Measurements from ENCODE around the gene INTS3. TPM values are rescaled to one million over a fixed set of nuclear protein-coding genes. Genes with fewer than 3 reads are reported as not detected.

INTS3 gene
- total and polyA plus RNA-seq, 7 donors = 11.3 to 29.0 (median 22.1) TPM

DNA sequence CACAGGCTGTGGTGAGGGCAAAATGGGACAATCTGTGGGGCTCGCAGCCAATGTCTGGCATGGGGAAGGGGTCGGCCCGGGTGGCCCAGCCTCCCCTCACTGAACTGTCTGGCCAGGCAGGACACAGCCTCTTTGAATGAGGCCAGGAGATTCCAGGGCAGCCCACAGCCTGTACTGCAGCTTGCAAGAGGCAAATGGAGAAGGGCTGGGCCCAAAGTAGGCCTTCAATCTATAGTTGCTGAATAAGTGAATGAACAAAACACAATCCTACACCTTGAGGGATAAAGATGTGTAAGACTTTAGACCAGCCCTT, 70.6 kb downstream of the INTS3 start:
- H3K27ac ChIP-seq = no peak overlapping the region
- intact Hi-C loops (cut with DNase I) = loop anchor here (5.0 to 10.0 kb wide), 3 partner anchors 64 to 146 kb away; partner anchors contain the start of genes DENND4B (in 1 of the 2) and GATAD2B (in 1 of the 2)
- no peaks in the 10 kb centered on the region for H3K27me3 ChIP-seq (ENCODE audit: insufficient read depth in 3 of 3, low read length in 2 of 3)
- no peak for TF ChIP-seq CTCF (IDR thresholded peaks at IDR 0.05)
- H3K4me3 ChIP-seq = no peak overlapping the region
- H3K9me3 ChIP-seq = no peaks in the 10 kb centered on the region
- H3K36me3 ChIP-seq (ENCODE audit: insufficient read depth in 1 of 2, low read depth in 1 of 2) = no peaks in the 10 kb centered on the region
- no peak for ATAC-seq
- H3K4me1 ChIP-seq = no peaks in the 10 kb centered on the region
- DNase-seq = peak in 1 of 2 donors; percentile 27
- 53 to 64% (median 64%) methylated on average over 3 of the region's 3 CpGs for WGBS, 3 donors

DNA sequence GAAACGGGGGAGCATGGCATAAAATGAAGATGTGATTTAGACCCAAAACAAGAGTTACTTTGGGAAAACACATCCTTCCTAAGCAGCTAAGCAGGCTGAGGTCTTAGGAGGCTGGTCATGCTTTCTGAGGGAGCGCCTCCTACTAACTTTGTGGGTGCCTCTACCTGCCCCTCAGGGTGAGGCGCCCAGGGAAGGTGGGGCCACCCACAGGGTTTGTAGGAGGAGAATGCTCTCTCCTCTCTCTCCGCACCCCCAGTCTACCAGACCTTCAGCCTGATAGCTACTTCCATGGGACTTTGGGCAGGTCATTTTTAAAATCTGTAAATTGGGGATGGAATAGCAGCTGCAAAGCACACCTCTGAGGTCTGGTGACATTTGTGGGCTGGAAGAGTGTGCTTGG, 71.2 kb downstream of the INTS3 start:
- TF ChIP-seq CTCF (IDR thresholded peaks at IDR 0.05) = no peak
- H3K27me3 ChIP-seq (ENCODE audit: insufficient read depth in 3 of 3, low read length in 2 of 3) = no peaks in the 10 kb centered on the region
- H3K9me3 ChIP-seq = no peaks in the 10 kb centered on the region
- no peak overlapping the region for H3K27ac ChIP-seq
- WGBS, 3 donors = 82 to 94% (median 89%) methylated on average over 4 of the region's 4 CpGs
- ATAC-seq (no peak), DNase-seq (peak in 1 of 2 donors; percentile 24)
- intact Hi-C loops (cut with DNase I) = loop anchor here (5.0 to 10.0 kb wide), 3 partner anchors 64 to 146 kb away; partner anchors contain the start of genes DENND4B (in 1 of the 2) and GATAD2B (in 1 of the 2)
- H3K4me3 ChIP-seq = no peak overlapping the region
- H3K36me3 ChIP-seq (ENCODE audit: insufficient read depth in 1 of 2, low read depth in 1 of 2) = no peaks in the 10 kb centered on the region
- H3K4me1 ChIP-seq = no peaks in the 10 kb centered on the region

DNA sequence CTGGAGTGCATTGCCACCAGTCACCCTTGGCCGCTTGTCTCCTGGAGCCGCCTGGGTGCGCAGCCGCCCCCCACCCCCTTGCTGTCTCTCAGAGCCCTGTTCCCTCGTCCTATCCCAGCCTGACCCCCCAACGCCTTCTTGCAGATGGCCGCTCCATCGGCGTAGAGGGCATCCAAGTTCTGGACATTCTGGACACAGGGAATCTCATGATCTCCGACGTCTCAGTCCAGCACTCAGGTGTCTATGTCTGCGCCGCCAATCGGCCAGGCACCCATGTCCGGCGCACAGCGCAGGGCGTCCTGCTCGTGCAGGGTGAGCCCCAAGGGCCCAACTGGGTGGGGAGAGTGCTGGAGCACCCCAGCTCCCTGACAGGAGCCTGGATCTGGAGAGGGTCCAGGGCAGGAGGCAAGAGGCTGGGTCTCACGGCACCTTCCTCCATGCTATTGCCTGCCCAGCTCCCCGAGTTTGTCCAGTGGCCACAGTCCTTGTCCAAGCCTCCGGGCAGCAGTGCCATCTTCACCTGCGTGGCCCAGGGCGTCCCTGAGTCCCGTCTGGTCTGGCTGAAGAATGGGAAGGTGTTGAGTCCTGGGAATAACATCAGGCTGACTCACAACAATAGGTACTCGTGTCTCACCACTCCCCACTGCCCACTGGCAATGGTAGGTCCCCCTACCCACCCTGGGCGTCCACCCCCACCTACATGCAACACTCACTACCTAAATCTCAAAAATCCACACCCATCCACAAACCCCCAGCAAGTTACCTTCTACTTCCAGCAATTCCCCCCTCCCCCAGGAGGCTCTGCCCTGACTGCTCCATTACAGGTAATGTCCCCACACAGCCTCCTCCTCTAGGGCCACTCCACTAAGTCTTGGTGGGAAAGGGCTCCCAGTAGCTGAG, 72.0 kb downstream of the INTS3 start:
- no peak for ATAC-seq
- H3K27me3 ChIP-seq (ENCODE audit: insufficient read depth in 3 of 3, low read length in 2 of 3) = no peaks in the 10 kb centered on the region
- H3K4me3 ChIP-seq = no peak overlapping the region
- H3K4me1 ChIP-seq = no peaks in the 10 kb centered on the region
- 89 to 92% (median 90%) methylated on average over 26 to 27 of the region's 27 CpGs for WGBS, 3 donors
- no peak overlapping the region for H3K27ac ChIP-seq
- peak in 1 of 2 donors; percentile 44 for DNase-seq
- H3K36me3 ChIP-seq (ENCODE audit: insufficient read depth in 1 of 2, low read depth in 1 of 2) = no peaks in the 10 kb centered on the region
- no peaks in the 10 kb centered on the region for H3K9me3 ChIP-seq
- no peak for TF ChIP-seq CTCF (IDR thresholded peaks at IDR 0.05)
- intact Hi-C loops (cut with DNase I) = loop anchor here (5.0 to 10.0 kb wide), 4 partner anchors 65 to 465 kb away; partner anchors contain the start of genes DENND4B (in 1 of the 2) and GATAD2B (in 1 of the 2)

DNA sequence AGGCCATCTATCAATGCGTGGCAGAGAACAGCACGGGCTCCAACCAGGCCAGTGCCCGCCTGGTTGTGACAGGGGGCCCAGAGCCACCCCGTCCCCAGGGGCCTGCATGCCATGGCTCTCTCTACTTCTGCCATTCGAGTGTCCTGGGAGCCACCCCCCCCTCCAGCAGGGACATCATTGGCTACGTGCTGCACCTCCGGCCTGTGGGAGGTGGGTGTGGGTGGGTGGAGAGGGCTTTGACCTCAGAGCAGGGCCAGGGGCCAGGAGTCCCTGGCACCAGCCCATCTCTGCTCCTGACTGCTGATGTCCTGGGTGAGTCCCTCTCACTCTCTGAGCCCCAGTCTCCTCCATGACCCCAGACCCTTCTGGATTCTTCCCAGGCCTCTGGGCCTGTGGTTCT, 72.7 kb downstream of the INTS3 start:
- 57 to 77% (median 60%) methylated on average over 7 of the region's 7 CpGs for WGBS, 3 donors
- TF ChIP-seq CTCF (IDR thresholded peaks at IDR 0.05) = no peak
- H3K27ac ChIP-seq = no peak overlapping the region
- no peaks in the 10 kb centered on the region for H3K36me3 ChIP-seq (ENCODE audit: insufficient read depth in 1 of 2, low read depth in 1 of 2)
- intact Hi-C loops (cut with DNase I) = loop anchor here in 1 of 2 donors (10.0 kb wide), 1 partner anchor 464 kb away; no protein-coding TSS in a partner anchor
- H3K4me3 ChIP-seq = no peak overlapping the region
- DNase-seq (peak; percentile 17 to 46), ATAC-seq (no peak)
- H3K4me1 ChIP-seq = peaks cover 5% of the 10 kb centered on the region
- no peaks in the 10 kb centered on the region for H3K9me3 ChIP-seq
- H3K27me3 ChIP-seq (ENCODE audit: insufficient read depth in 3 of 3, low read length in 2 of 3) = no peaks in the 10 kb centered on the region
